Panc1 (cell line): Measurements from ENCODE around the gene KCNQ4. TPM values are rescaled to one million over a fixed set of nuclear protein-coding genes. Genes with fewer than 3 reads are reported as not detected.
A peak's percentile ranks its signal among the peaks of the same experiment; 100 is the strongest.

Experiments
- ATAC-seq: fragments of 200-7000 bp; cut with Tn5 transposase; 2 replicates; pipeline ENCODE4 v1.9.1; 2020; ENCODE audit warnings: mild to moderate bottlenecking, moderate library complexity
- BruUV-seq: library from RNA; stranded (reverse); fragments of 400-500 nt; replicated peaks from 2 replicates; lab custom pipeline; 2021; lab: Mats Ljungman, UMichigan
- CTCF ChIA-PET: fragments of 300-600 bp; sonication (Branson Sonifier 250); formaldehyde crosslinking; loops from one replicate; lab custom pipeline; 2022; ENCODE audit warnings: antibody characterized with exemption; lab: Charles Lee
- POLR2A ChIA-PET: fragments of 300-600 bp; sonication (Branson Sonifier 250); formaldehyde crosslinking; loops from one replicate; lab custom pipeline; 2022; ENCODE audit warnings: antibody characterized with exemption; lab: Charles Lee
- DNase-seq: peaks from one replicate; pipeline ENCODE4 v3.0.0-alpha.2; 2010; ENCODE audit warnings: low read depth, low spot score
- H3K27ac ChIP-seq: 2 replicates; pipeline ENCODE4 v1.5.1; 2011; ENCODE audit warnings: mild to moderate bottlenecking, low read length, inconsistent platforms
- H3K27me3 ChIP-seq: fragments of 200-500 bp; sonication (Bioruptor generic); 2 replicates; pipeline ENCODE4 v1.6.0; 2014; ENCODE audit warnings: low read length, inconsistent platforms; ENCODE audit not compliant: control insufficient read depth, insufficient read depth
- H3K36me3 ChIP-seq: fragments of 200-500 bp; sonication (Bioruptor generic); 2 replicates; pipeline ENCODE4 v1.5.1; 2014; ENCODE audit warnings: inconsistent platforms, mild to moderate bottlenecking, low read length, moderate library complexity; ENCODE audit not compliant: control insufficient read depth, insufficient read depth
- H3K4me1 ChIP-seq: 2 replicates; pipeline ENCODE4 v1.5.1; 2011; ENCODE audit warnings: inconsistent platforms, mild to moderate bottlenecking, low read length, moderate library complexity; ENCODE audit not compliant: control insufficient read depth, insufficient read depth
- H3K4me3 ChIP-seq, 2 experiments: 2 replicates each; pipeline ENCODE4 v1.5.1; 2011 to 2012; ENCODE audit warnings: low read depth in 2 of 2, low read length in 2 of 2, mild to moderate bottlenecking in 2 of 2, inconsistent platforms in 1 of 2, moderate library complexity in 1 of 2
- H3K9me3 ChIP-seq: fragments of 200-500 bp; sonication (Bioruptor generic); 2 replicates; pipeline ENCODE4 v1.5.1; 2014; ENCODE audit warnings: low read depth, mild to moderate bottlenecking, inconsistent platforms, low read length, moderate library complexity; ENCODE audit not compliant: control insufficient read depth, insufficient read depth
- CTCF ChIP-seq: fragments of 450-650 bp; IDR thresholded peaks from 2 replicates; pipeline ENCODE4 v1.5.1; 2017; ENCODE audit warnings: mild to moderate bottlenecking
- POLR2AphosphoS5 ChIP-seq: IDR thresholded peaks from 2 replicates; pipeline ENCODE4 v1.6.1; 2012; ENCODE audit warnings: mild to moderate bottlenecking, low read depth, low read length, moderate library complexity
- REST ChIP-seq, 2 experiments: IDR thresholded peaks; 2 replicates each; pipeline ENCODE4 v1.6.1; 2011 to 2012; ENCODE audit warnings: low read depth in 2 of 2, control low read depth in 1 of 2, low read length in 1 of 2, mild to moderate bottlenecking in 1 of 2, moderate library complexity in 1 of 2; ENCODE audit not compliant: insufficient read depth in 1 of 2
- SIN3A ChIP-seq: IDR thresholded peaks from 2 replicates; pipeline ENCODE4 v1.6.1; 2012; ENCODE audit warnings: low read depth, mild to moderate bottlenecking, low read length, moderate library complexity, borderline replicate concordance; ENCODE audit not compliant: insufficient read depth
- TCF7L2 ChIP-seq: IDR thresholded peaks from 2 replicates; pipeline ENCODE4 v1.6.1; 2011; ENCODE audit warnings: mild to moderate bottlenecking, low read depth, low read length, inconsistent platforms
- in situ Hi-C: cut with HindIII; loops from 2 replicates; pipeline ENCODE4 v1.10.0; 2016; ENCODE audit warnings: low sequenced_read_pairs, low pct_unique_long_range_greater_than_20kb
- intact Hi-C: fragments of 100-400 bp; cut with micrococcal nuclease; formaldehyde crosslinking; loops from one replicate; pipeline ENCODE4 v1.10.0; 2022; ENCODE audit not compliant: unreplicated experiment
- total RNA-seq: library from RNA; stranded (reverse); gene quantifications from one replicate; pipeline ENCODE4 v1.2.1, GENCODE V29; 2021; ENCODE audit not compliant: unreplicated experiment

Gene KCNQ4
- total RNA-seq, 1 experiment from 2014 or later, result 2.6 TPM

- no peaks in the 10 kb centered on the region for H3K27me3 ChIP-seq
- DNase-seq (no peak), ATAC-seq (no peak)
- peaks cover 27% of the 10 kb centered on the region for H3K4me1 ChIP-seq
- TF ChIP-seq REST (IDR thresholded peaks at IDR 0.05; ENCODE audit: insufficient read depth in 1 of 2, low read depth in 2 of 2, low read length in 1 of 2) (no peak), TCF7L2 (no peak), POLR2AphosphoS5 (no peak), CTCF (no peak), SIN3A (no peak)
- in situ Hi-C loops (no loop called here), intact Hi-C loops (no loop called here)
- peak overlapping the region; percentile 88 for H3K27ac ChIP-seq
- POLR2A ChIA-PET, result interaction anchor here (0.8 kb wide), 1 partner anchor 14 kb away, joined by 3 read pairs; the partner anchor contains the start of gene CITED4
- peaks cover 19% of the 10 kb centered on the region for H3K9me3 ChIP-seq
- H3K4me3 ChIP-seq, result no peak overlapping the region
- CTCF ChIA-PET, result interaction anchor here (1.0 kb wide), 1 partner anchor 50 kb away, joined by 3 read pairs; no protein-coding TSS in a partner anchor
- H3K36me3 ChIP-seq, result no peaks in the 10 kb centered on the region
- no TSS peak for BruUV-seq
Observed at GRCh38 chr1:40876436-40876761, 92.8 kb downstream of the KCNQ4 start.

- H3K27me3 ChIP-seq, result no peaks in the 10 kb centered on the region
- H3K36me3 ChIP-seq, result no peaks in the 10 kb centered on the region
- H3K4me3 ChIP-seq, result no peak overlapping the region
- BruUV-seq, result no TSS peak
- DNase-seq (no peak), ATAC-seq (no peak)
- intact Hi-C loops, result no loop called here
- POLR2A ChIA-PET, result interaction anchor here (0.8 kb wide), 1 partner anchor 14 kb away, joined by 3 read pairs; the partner anchor contains the start of gene CITED4
- CTCF ChIA-PET, result no interaction called here
- peak overlapping the region; percentile 88 for H3K27ac ChIP-seq
- peaks cover 19% of the 10 kb centered on the region for H3K9me3 ChIP-seq
- peaks cover 27% of the 10 kb centered on the region for H3K4me1 ChIP-seq
- no peak for TF ChIP-seq CTCF
- no peak for TF ChIP-seq REST (IDR thresholded peaks at IDR 0.05; ENCODE audit: insufficient read depth in 1 of 2, low read depth in 2 of 2, low read length in 1 of 2)
- no peak for TF ChIP-seq SIN3A
- TF ChIP-seq POLR2AphosphoS5, result no peak
- TF ChIP-seq TCF7L2, result no peak
- in situ Hi-C loops, result no loop called here
Observed at GRCh38 chr1:40876891-40877290, 93.3 kb downstream of the KCNQ4 start.
